ENCODE measurements around the gene PSTPIP1. TPM values are rescaled to one million over a fixed set of nuclear protein-coding genes. Genes with fewer than 3 reads are reported as not detected.

PSTPIP1 gene
- polyA plus RNA-seq, 1 donor from 2014 or later = not detected

- no peaks in the 10 kb centered on the region for H3K79me2 ChIP-seq (replicated peaks; ENCODE audit: insufficient read depth, low read length)
- H4K20me1 ChIP-seq (ENCODE audit: insufficient read depth) = no peaks in the 10 kb centered on the region
- H3K36me3 ChIP-seq (ENCODE audit: insufficient read depth, low read length) = no peaks in the 10 kb centered on the region
- TF ChIP-seq CTCF (IDR thresholded peaks at IDR 0.05; ENCODE audit: poor library complexity, severe bottlenecking) = no peak
- TF ChIP-seq POLR2AphosphoS5 (IDR thresholded peaks at IDR 0.05) = no peak
- TF ChIP-seq SMC3 (conservative IDR thresholded peaks at IDR 0.05; ENCODE audit: poor library complexity) = no peak
- TF ChIP-seq, protein P1, sequence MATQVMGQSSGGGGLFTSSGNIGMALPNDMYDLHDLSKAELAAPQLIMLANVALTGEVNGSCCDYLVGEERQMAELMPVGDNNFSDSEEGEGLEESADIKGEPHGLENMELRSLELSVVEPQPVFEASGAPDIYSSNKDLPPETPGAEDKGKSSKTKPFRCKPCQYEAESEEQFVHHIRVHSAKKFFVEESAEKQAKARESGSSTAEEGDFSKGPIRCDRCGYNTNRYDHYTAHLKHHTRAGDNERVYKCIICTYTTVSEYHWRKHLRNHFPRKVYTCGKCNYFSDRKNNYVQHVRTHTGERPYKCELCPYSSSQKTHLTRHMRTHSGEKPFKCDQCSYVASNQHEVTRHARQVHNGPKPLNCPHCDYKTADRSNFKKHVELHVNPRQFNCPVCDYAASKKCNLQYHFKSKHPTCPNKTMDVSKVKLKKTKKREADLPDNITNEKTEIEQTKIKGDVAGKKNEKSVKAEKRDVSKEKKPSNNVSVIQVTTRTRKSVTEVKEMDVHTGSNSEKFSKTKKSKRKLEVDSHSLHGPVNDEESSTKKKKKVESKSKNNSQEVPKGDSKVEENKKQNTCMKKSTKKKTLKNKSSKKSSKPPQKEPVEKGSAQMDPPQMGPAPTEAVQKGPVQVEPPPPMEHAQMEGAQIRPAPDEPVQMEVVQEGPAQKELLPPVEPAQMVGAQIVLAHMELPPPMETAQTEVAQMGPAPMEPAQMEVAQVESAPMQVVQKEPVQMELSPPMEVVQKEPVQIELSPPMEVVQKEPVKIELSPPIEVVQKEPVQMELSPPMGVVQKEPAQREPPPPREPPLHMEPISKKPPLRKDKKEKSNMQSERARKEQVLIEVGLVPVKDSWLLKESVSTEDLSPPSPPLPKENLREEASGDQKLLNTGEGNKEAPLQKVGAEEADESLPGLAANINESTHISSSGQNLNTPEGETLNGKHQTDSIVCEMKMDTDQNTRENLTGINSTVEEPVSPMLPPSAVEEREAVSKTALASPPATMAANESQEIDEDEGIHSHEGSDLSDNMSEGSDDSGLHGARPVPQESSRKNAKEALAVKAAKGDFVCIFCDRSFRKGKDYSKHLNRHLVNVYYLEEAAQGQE (IDR thresholded peaks at IDR 0.05; ENCODE audit: borderline replicate concordance) = no peak
- no peak for TF ChIP-seq MXI1 (conservative IDR thresholded peaks at IDR 0.05; ENCODE audit: poor library complexity, severe bottlenecking)
- TF ChIP-seq EP300 (conservative IDR thresholded peaks at IDR 0.05; ENCODE audit: poor library complexity, severe bottlenecking) = no peak
- no peak for TF ChIP-seq TAF1 (IDR thresholded peaks at IDR 0.05; ENCODE audit: low read depth)
- no peak for TF ChIP-seq RAD21 (conservative IDR thresholded peaks at IDR 0.05)
- no peak for TF ChIP-seq EZH2 (IDR thresholded peaks at IDR 0.05; ENCODE audit: borderline replicate concordance, insufficient read depth, low read length, poor library complexity, severe bottlenecking)
- H3K4me3 ChIP-seq (ENCODE audit: low read length) = no peak overlapping the region
- no peaks in the 10 kb centered on the region for H3K9me3 ChIP-seq (ENCODE audit: low read length)
- no peaks in the 10 kb centered on the region for H3K9me2 ChIP-seq (ENCODE audit: insufficient read depth, low read length)
- no peak overlapping the region for H3K4me2 ChIP-seq (ENCODE audit: low read length)
- no peak overlapping the region for H3K27ac ChIP-seq (ENCODE audit: low read length)
- H3K27me3 ChIP-seq (ENCODE audit: insufficient read depth, low read depth, low read length) = no peaks in the 10 kb centered on the region
- H3K9ac ChIP-seq (ENCODE audit: low read length) = no peak overlapping the region
- no peaks in the 10 kb centered on the region for H3F3A ChIP-seq (ENCODE audit: insufficient read depth, low read length, poor library complexity, severe bottlenecking)
- H2AFZ ChIP-seq (ENCODE audit: low read depth, low read length) = no peak overlapping the region
Measured at GRCh38 chr15:77009646-77010311, 14.9 kb downstream of the PSTPIP1 start.

GRCh38 chr15:77010312-77010686 lies 15.4 kb downstream of the PSTPIP1 start:
- Histone ChIP-seq H3K27me3 (ENCODE audit: insufficient read depth, low read depth, low read length) (no peaks in the 10 kb centered on the region), H3K36me3 (ENCODE audit: insufficient read depth, low read length) (no peaks in the 10 kb centered on the region)
- TF ChIP-seq RAD21 (conservative IDR thresholded peaks at IDR 0.05) (no peak), EP300 (conservative IDR thresholded peaks at IDR 0.05; ENCODE audit: poor library complexity, severe bottlenecking) (no peak), EZH2 (IDR thresholded peaks at IDR 0.05; ENCODE audit: borderline replicate concordance, insufficient read depth, low read length, poor library complexity, severe bottlenecking) (no peak), POLR2AphosphoS5 (IDR thresholded peaks at IDR 0.05) (no peak), SMC3 (conservative IDR thresholded peaks at IDR 0.05; ENCODE audit: poor library complexity) (no peak), MXI1 (conservative IDR thresholded peaks at IDR 0.05; ENCODE audit: poor library complexity, severe bottlenecking) (no peak), TAF1 (IDR thresholded peaks at IDR 0.05; ENCODE audit: low read depth) (no peak), CTCF (IDR thresholded peaks at IDR 0.05; ENCODE audit: poor library complexity, severe bottlenecking) (no peak)
- TF ChIP-seq, protein P1 (IDR thresholded peaks at IDR 0.05; ENCODE audit: borderline replicate concordance) = no peak

More at GRCh38 chr15:77010312-77010686, 15.4 kb downstream of the PSTPIP1 start:
- Histone ChIP-seq H3K4me3 (ENCODE audit: low read length) (no peak overlapping the region), H4K20me1 (ENCODE audit: insufficient read depth) (no peaks in the 10 kb centered on the region), H3K4me2 (ENCODE audit: low read length) (no peak overlapping the region), H3K9me3 (ENCODE audit: low read length) (no peaks in the 10 kb centered on the region), H3K27ac (ENCODE audit: low read length) (no peak overlapping the region), H2AFZ (ENCODE audit: low read depth, low read length) (no peak overlapping the region), H3K79me2 (replicated peaks; ENCODE audit: insufficient read depth, low read length) (no peaks in the 10 kb centered on the region), H3F3A (ENCODE audit: insufficient read depth, low read length, poor library complexity, severe bottlenecking) (no peaks in the 10 kb centered on the region), H3K9me2 (ENCODE audit: insufficient read depth, low read length) (no peaks in the 10 kb centered on the region), H3K9ac (ENCODE audit: low read length) (no peak overlapping the region)

Measured in neural cell (in vitro differentiated cells).